GM12865 (cell line): ENCODE results near the gene CELF2.

Source experiments
- DNase-seq: peaks from one replicate; pipeline ENCODE4 v3.0.0; 2010; ENCODE audit warnings: low read depth
- H3K4me3 ChIP-seq: 2 replicates; pipeline ENCODE4 v1.5.1; 2011; ENCODE audit warnings: mild to moderate bottlenecking, low read depth, low read length, control low read depth
- CTCF ChIP-seq: IDR thresholded peaks from 2 replicates; pipeline ENCODE4 v1.5.1; 2011; ENCODE audit warnings: low read length, control low read depth, low read depth, inconsistent platforms; ENCODE audit not compliant: insufficient read depth; ENCODE audit errors: missing control alignments

CELF2 gene

GRCh38 chr10:11081408-11081807 is 63.7 kb downstream of the CELF2 start:
- H3K4me3 ChIP-seq: no peak overlapping the region
- no peak for TF ChIP-seq CTCF
- DNase-seq: no peak

GRCh38 chr10:11082526-11082925 is 64.9 kb downstream of the CELF2 start:
- no peak overlapping the region for H3K4me3 ChIP-seq
- no peak for TF ChIP-seq CTCF
- DNase-seq: no peak

GRCh38 chr10:11083051-11083450 is 65.4 kb downstream of the CELF2 start:
- TF ChIP-seq CTCF: no peak
- H3K4me3 ChIP-seq: no peak overlapping the region
- DNase-seq: no peak

- no peak for TF ChIP-seq CTCF
- no peak overlapping the region for H3K4me3 ChIP-seq
- DNase-seq: no peak
Measured at GRCh38 chr10:11085545-11085944, 67.9 kb downstream of the CELF2 start.

- TF ChIP-seq CTCF: no peak
Measured at GRCh38 chr10:11086177-11086840, 68.6 kb downstream of the CELF2 start.

GRCh38 chr10:11087372-11087771 is 69.7 kb downstream of the CELF2 start:
- H3K4me3 ChIP-seq: no peak overlapping the region
- no peak for TF ChIP-seq CTCF
- no peak for DNase-seq

More at GRCh38 chr10:11086177-11086840, 68.6 kb downstream of the CELF2 start:
- H3K4me3 ChIP-seq: no peak overlapping the region
- DNase-seq: no peak

- no peak for DNase-seq
- no peak for TF ChIP-seq CTCF
- no peak overlapping the region for H3K4me3 ChIP-seq
Measured at GRCh38 chr10:11088709-11089108, 71.0 kb downstream of the CELF2 start.
